ENCODE results near the gene SAMD1.
"Not testable (repeated sequence)": the region's sequence is repeated elsewhere in the genome, so short reads cannot be mapped to it uniquely, and the experiment has no call there.

The SAMD1 gene

DNA sequence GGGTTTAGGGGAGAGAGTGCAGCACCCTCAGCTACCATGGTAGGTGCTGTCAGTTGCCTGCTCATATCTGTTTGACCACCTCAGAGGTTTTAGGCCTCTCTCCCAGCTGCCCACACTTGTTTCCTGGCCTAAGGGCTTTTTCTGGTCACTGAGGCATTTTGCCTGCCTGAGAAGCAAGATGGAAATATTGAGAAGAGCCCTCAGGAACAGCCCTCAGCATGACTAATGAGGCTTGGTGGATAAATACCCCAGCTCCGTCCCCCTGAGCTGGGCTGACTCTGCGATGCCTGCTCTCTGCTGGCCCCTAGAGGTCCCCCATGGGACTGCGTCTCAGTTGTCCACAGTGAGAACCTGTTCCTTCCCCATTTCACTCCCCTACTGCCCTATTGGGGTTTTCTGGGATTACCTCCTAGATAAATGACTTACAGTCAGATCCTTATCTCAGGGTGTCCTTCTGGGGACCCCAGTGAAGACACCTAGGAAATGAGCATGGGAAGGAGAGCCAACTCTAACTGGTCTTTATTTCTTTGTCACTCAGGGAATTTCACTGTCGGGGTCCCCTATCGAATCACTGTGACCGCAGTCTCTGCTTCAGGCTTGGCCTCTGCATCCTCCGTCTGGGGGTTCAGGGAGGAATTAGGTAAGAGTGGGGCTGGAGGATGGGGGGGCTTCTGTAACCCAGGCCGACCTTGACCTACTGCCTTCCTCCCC lies 42.0 kb downstream of the SAMD1 start:
- Histone ChIP-seq H3K4me3 (ENCODE audit: low read length) (no peak overlapping the region), H3K36me3 (ENCODE audit: control insufficient read depth, insufficient read depth, low read length, severe bottlenecking) (no peaks in the 10 kb centered on the region), H3K9ac (ENCODE audit: low read length) (no peak overlapping the region), H3K4me1 (ENCODE audit: control insufficient read depth, insufficient read depth, low read length) (no peaks in the 10 kb centered on the region), H3K27me3 (replicated peaks; ENCODE audit: control insufficient read depth, insufficient read depth, low read length) (no peaks in the 10 kb centered on the region), H3K9me3 (ENCODE audit: control insufficient read depth, low read length) (peaks cover 6% of the 10 kb centered on the region)
- peak; percentile 49 for DNase-seq (ENCODE audit: low read depth)

DNA sequence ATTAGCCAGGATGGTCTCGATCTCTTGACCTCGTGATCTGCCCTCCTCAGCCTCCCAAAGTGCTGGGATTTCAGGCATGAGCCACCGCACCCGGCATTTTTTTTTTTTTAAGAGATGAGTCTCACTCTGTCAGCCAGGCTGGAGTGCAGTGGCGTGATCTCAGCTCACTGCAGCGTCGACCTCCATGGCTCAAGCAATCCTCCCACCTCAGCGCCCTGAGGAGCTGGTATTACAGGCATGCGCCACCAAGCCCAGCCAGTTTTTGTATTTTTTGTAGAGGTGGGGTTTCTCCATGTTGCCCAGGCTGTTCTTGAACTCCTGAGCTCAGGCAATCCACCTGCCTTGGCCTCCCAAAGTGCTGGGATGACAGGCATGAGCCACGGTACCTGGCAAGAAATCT lies 42.7 kb downstream of the SAMD1 start:
- not testable (repeated sequence) for H3K27me3 ChIP-seq (replicated peaks; ENCODE audit: control insufficient read depth, insufficient read depth, low read length); H3K9ac ChIP-seq (ENCODE audit: low read length); H3K36me3 ChIP-seq (ENCODE audit: control insufficient read depth, insufficient read depth, low read length, severe bottlenecking); H3K4me3 ChIP-seq (ENCODE audit: low read length); DNase-seq (ENCODE audit: low read depth); H3K4me1 ChIP-seq (ENCODE audit: control insufficient read depth, insufficient read depth, low read length); H3K9me3 ChIP-seq (ENCODE audit: control insufficient read depth, low read length)

DNA sequence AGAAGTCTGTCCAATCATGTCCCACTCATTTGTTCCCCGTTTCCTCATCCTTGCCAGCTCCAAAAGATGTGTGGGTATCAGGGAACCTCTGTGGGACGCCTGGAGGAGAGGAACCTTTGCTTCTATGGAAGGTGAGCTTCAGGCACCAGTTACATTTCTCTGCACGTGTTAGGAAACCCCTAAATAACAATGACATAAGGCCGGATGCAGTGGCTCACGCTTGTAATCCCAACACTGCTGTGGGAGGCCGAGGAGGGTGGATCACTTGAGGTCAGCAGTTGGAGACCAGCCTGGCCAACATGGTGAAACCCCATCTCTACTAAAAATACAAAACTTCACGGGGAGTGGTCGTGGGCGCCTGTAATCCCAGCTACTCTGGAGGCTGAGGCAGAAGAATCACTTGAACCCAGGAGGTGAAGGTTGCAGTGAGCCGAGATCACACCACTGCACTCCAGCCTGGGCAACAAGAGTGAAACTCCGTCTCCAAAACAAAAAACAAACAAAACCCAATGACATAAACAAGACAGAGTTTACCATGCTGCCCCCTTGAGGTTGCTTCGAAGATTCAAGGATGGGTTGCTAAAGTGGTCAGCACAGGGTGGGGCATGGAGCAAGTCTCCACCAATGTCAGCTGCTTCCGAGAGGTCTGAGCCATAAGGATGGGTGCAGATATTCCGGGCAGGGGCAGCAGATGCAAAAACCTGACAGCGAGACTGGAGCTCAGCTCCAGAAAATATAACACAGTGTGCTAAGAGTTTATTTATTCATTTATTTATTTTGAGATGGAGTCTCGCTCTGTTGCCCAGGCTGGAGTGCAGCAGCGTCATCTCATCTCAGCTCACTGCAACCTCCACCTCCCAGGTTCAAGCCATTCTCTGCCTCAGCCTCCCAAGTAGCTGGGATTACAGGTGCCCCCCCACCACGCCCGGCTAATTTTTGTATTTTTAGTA lies 47.6 kb downstream of the SAMD1 start:
- DNase-seq (ENCODE audit: low read depth): peak; percentile 88

DNA sequence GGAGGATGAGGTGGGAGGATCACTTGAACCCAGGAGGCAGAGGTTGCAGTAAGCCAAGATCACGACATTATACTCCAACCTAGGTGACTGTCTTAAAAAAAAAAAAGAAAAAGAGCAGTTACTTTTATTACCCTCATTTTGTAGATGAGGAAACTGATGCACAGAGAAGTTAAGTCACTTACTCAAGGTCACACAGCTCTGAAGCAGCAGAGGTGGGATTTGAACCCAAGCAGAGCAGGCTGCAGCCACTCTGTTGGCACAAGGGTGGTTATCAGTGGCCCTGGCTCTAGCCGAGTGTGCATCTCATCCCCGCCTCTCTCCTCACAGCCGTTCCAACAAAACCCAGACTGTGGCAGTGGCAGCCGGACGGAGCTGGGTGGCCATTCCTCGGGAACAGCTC lies 51.4 kb downstream of the SAMD1 start:
- Histone ChIP-seq H3K27me3 (replicated peaks; ENCODE audit: control insufficient read depth, insufficient read depth, low read length) (no peaks in the 10 kb centered on the region), H3K4me1 (ENCODE audit: control insufficient read depth, insufficient read depth, low read length) (no peaks in the 10 kb centered on the region), H3K9ac (ENCODE audit: low read length) (no peak overlapping the region), H3K9me3 (ENCODE audit: control insufficient read depth, low read length) (no peaks in the 10 kb centered on the region), H3K4me3 (ENCODE audit: low read length) (no peak overlapping the region), H3K36me3 (ENCODE audit: control insufficient read depth, insufficient read depth, low read length, severe bottlenecking) (no peaks in the 10 kb centered on the region)
- no peak for DNase-seq (ENCODE audit: low read depth)

More for the DNA sequence above, 47.6 kb downstream of the SAMD1 start:
- H3K4me1 ChIP-seq (ENCODE audit: control insufficient read depth, insufficient read depth, low read length); H3K9ac ChIP-seq (ENCODE audit: low read length); H3K27me3 ChIP-seq (replicated peaks; ENCODE audit: control insufficient read depth, insufficient read depth, low read length); H3K36me3 ChIP-seq (ENCODE audit: control insufficient read depth, insufficient read depth, low read length, severe bottlenecking); H3K4me3 ChIP-seq (ENCODE audit: low read length); H3K9me3 ChIP-seq (ENCODE audit: control insufficient read depth, low read length): not testable (repeated sequence)
